GM23248 (cell line): ENCODE data around the gene SNX15. TPM values are rescaled to one million over a fixed set of nuclear protein-coding genes. Genes with fewer than 3 reads are reported as not detected.
A peak's percentile ranks its signal among the peaks of the same experiment; 100 is the strongest.
"Not testable (repeated sequence)": the region's sequence is repeated elsewhere in the genome, so short reads cannot be mapped to it uniquely, and the experiment has no call there.

Experiments used
- DNase-seq: peaks from one replicate; pipeline ENCODE4 v3.0.0-alpha.2; 2015
- H2AFZ ChIP-seq: fragments of 200-600 bp; sonication (generic); 2 replicates; pipeline ENCODE4 v1.6.1; 2016; ENCODE audit warnings: antibody characterized with exemption
- H3F3A ChIP-seq: fragments of 200-600 bp; sonication (generic); 2 replicates; pipeline ENCODE4 v1.6.1; 2016; ENCODE audit warnings: mild to moderate bottlenecking, antibody characterized with exemption, mixed run types; ENCODE audit not compliant: insufficient read depth
- H3K27ac ChIP-seq: fragments of 200-600 bp; sonication (generic); 2 replicates; pipeline ENCODE4 v1.5.1; 2016; ENCODE audit warnings: mild to moderate bottlenecking
- H3K27me3 ChIP-seq: fragments of 200-600 bp; sonication (generic); replicated peaks from 2 replicates; pipeline ENCODE4 v1.6.1; 2016; ENCODE audit warnings: mild to moderate bottlenecking; ENCODE audit not compliant: insufficient read depth
- H3K36me3 ChIP-seq: fragments of 200-600 bp; sonication (generic); 2 replicates; pipeline ENCODE4 v1.6.1; 2016; ENCODE audit warnings: low read depth, mild to moderate bottlenecking
- H3K4me1 ChIP-seq: fragments of 200-600 bp; sonication (generic); 2 replicates; pipeline ENCODE4 v1.6.1; 2016; ENCODE audit warnings: mild to moderate bottlenecking; ENCODE audit not compliant: insufficient read depth
- H3K4me2 ChIP-seq: fragments of 200-600 bp; sonication (generic); one replicate; pipeline ENCODE4 v1.6.1; 2016; ENCODE audit warnings: mild to moderate bottlenecking; ENCODE audit not compliant: unreplicated experiment
- H3K4me3 ChIP-seq: fragments of 200-600 bp; sonication (generic); 2 replicates; pipeline ENCODE4 v1.5.1; 2016; ENCODE audit warnings: mild to moderate bottlenecking
- H3K79me2 ChIP-seq: fragments of 200-600 bp; sonication (generic); 2 replicates; pipeline ENCODE4 v1.6.1; 2016; ENCODE audit warnings: mild to moderate bottlenecking; ENCODE audit not compliant: insufficient read depth
- H3K9ac ChIP-seq: fragments of 200-600 bp; sonication (generic); 2 replicates; pipeline ENCODE4 v1.6.1; 2016; ENCODE audit warnings: mild to moderate bottlenecking
- H3K9me2 ChIP-seq: fragments of 200-600 bp; sonication (generic); 2 replicates; pipeline ENCODE4 v1.6.1; 2016; ENCODE audit warnings: mixed run types, mild to moderate bottlenecking, moderate library complexity; ENCODE audit not compliant: insufficient read depth
- H3K9me3 ChIP-seq: fragments of 200-600 bp; sonication (generic); one replicate; pipeline ENCODE4 v1.6.1; 2017; ENCODE audit warnings: low read depth
- H4K20me1 ChIP-seq: fragments of 200-600 bp; sonication (generic); 2 replicates; pipeline ENCODE4 v1.6.0; 2016; ENCODE audit not compliant: insufficient read depth
- EZH2 ChIP-seq: fragments of 200-600 bp; sonication (generic); IDR thresholded peaks from 2 replicates; pipeline ENCODE4 v1.6.1; 2018; ENCODE audit warnings: antibody characterized with exemption, mild to moderate bottlenecking; ENCODE audit not compliant: insufficient read depth, poor library complexity, severe bottlenecking
- EZH2phosphoT487 ChIP-seq: fragments of 200-600 bp; sonication (generic); IDR thresholded peaks from 2 replicates; pipeline ENCODE4 v1.6.1; 2018; ENCODE audit warnings: antibody characterized with exemption, moderate library complexity, mild to moderate bottlenecking, low read depth; ENCODE audit not compliant: insufficient read depth
- WGBS, 2 experiments: methylation state at CpG; one replicate each; pipeline ENCODE4 v1.1.6; 2015 to 2017; ENCODE audit warnings: low lambda C conversion rate in 2 of 2, low coverage in 1 of 2; ENCODE audit errors: missing lambda C conversion rate in 2 of 2; 5-methylcytosine and 5-hydroxymethylcytosine counted together
- in situ Hi-C: fragments of 300-500 bp; cut with MboI; formaldehyde crosslinking; loops from 2 replicates; pipeline ENCODE4 v1.15.0; 2020
- polyA plus RNA-seq: library from polyadenylated mRNA; unstranded; fragments of >200 nt; fragmentation: Nextera tagmentation; extraction: Ambion mirVana; gene quantifications from 2 replicates; pipeline ENCODE4 v1.2.1, GENCODE V29; 2016
- total RNA-seq: library from RNA; depleted of rRNA; stranded (reverse); fragments of >200 nt; shearing (Covaris generic); gene quantifications from 2 replicates; pipeline ENCODE4 v1.2.3, GENCODE V29; 2014

The SNX15 gene
- total and polyA plus RNA-seq, 2 experiments from 2014 or later: 17.2 to 17.5 TPM

DNA sequence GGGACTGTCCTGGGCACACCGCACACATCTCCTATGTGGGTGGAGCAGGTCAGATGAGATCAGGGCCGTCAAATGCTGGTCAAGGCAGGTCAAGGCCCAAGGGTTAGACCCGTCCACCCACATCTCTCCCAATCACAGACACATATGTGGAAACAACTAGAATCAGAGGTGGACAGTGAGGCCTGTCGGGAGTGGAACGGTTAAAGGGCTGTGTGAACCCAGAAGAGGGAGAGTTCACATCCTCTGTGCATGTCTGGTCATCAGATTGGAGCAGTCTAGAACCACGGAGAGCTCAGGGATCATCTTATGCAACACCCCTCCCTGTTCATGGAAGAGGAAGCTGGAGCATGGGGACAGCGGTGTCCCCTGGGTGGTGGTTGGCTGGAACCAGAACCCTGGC, 7.4 kb upstream of the SNX15 start:
- Histone ChIP-seq H3K36me3 (no peaks in the 10 kb centered on the region), H3K4me1 (no peaks in the 10 kb centered on the region), H3K9me3 (no peaks in the 10 kb centered on the region), H3K4me3 (no peak overlapping the region), H3K27me3 (no peaks in the 10 kb centered on the region), H3K79me2 (peaks cover 16% of the 10 kb centered on the region), H4K20me1 (no peaks in the 10 kb centered on the region), H3K9ac (no peak overlapping the region), H3K9me2 (no peaks in the 10 kb centered on the region), H2AFZ (no peak overlapping the region), H3K27ac (no peak overlapping the region), H3F3A (no peaks in the 10 kb centered on the region), H3K4me2 (no peak overlapping the region)
- in situ Hi-C loops: no loop called here
- 87 to 88% methylated on average over 7 of the region's 7 CpGs for WGBS, 2 experiments
- no peak for DNase-seq
- TF ChIP-seq EZH2 (no peak), EZH2phosphoT487 (no peak)

DNA sequence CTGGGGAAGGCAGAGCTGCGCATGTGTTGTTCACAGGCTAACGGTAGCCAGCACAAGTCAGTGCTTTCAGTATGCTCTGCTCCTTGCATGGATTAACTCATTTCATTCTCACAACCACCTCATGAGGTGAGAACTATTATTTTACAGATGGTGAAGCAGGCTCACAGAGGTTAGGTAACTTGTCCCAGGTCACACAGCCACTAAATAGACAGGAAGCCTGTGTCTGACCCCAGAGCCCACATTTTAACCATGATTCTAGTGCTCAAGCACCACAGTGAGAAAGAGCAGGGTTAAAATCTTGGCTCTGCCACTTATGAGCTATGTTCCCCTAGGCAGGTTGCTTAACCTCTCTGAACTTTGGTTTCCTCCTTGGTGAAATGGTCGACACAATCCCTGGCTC, 6.2 kb upstream of the SNX15 start:
- H3K36me3 ChIP-seq: no peaks in the 10 kb centered on the region
- no peaks in the 10 kb centered on the region for H3K27me3 ChIP-seq
- TF ChIP-seq EZH2: no peak
- no peak for TF ChIP-seq EZH2phosphoT487
- H3F3A ChIP-seq: no peaks in the 10 kb centered on the region
- in situ Hi-C loops: no loop called here
- no peak overlapping the region for H3K4me3 ChIP-seq
- no peaks in the 10 kb centered on the region for H4K20me1 ChIP-seq
- no peak overlapping the region for H3K27ac ChIP-seq
- no peaks in the 10 kb centered on the region for H3K9me2 ChIP-seq
- H3K4me1 ChIP-seq: no peaks in the 10 kb centered on the region
- DNase-seq: no peak
- no peaks in the 10 kb centered on the region for H3K9me3 ChIP-seq
- H2AFZ ChIP-seq: no peak overlapping the region
- H3K4me2 ChIP-seq: no peak overlapping the region
- H3K79me2 ChIP-seq: 0 out of 2 replicates have a peak, but pooled peaks cover 5% of the 10 kb centered on the region
- H3K9ac ChIP-seq: no peak overlapping the region
- 85 to 86% methylated on average over 3 of the region's 3 CpGs for WGBS, 2 experiments

GRCh38 chr11:65021509-65021908, 5.7 kb upstream of the SNX15 start:
- Histone ChIP-seq H3K4me1 (no peaks in the 10 kb centered on the region), H3K4me2 (no peak overlapping the region), H3K27me3 (no peaks in the 10 kb centered on the region), H4K20me1 (no peaks in the 10 kb centered on the region), H3K79me2 (0 out of 2 replicates have a peak, but pooled peaks cover 3% of the 10 kb centered on the region), H3K27ac (no peak overlapping the region), H3K36me3 (no peaks in the 10 kb centered on the region), H2AFZ (no peak overlapping the region), H3F3A (no peaks in the 10 kb centered on the region), H3K9me2 (no peaks in the 10 kb centered on the region), H3K9me3 (no peaks in the 10 kb centered on the region), H3K9ac (no peak overlapping the region), H3K4me3 (no peak overlapping the region)
- in situ Hi-C loops: no loop called here
- no peak for DNase-seq
- TF ChIP-seq EZH2phosphoT487: no peak
- TF ChIP-seq EZH2: no peak
- 93 to 95% methylated on average over 6 to 11 of the region's 11 CpGs for WGBS, 2 experiments

GRCh38 chr11:65023502-65023901, 3.7 kb upstream of the SNX15 start:
- H3K27ac ChIP-seq, in situ Hi-C loops: not testable (repeated sequence)
- 76 to 81% methylated on average over 8 of the region's 8 CpGs for WGBS, 2 experiments

DNA sequence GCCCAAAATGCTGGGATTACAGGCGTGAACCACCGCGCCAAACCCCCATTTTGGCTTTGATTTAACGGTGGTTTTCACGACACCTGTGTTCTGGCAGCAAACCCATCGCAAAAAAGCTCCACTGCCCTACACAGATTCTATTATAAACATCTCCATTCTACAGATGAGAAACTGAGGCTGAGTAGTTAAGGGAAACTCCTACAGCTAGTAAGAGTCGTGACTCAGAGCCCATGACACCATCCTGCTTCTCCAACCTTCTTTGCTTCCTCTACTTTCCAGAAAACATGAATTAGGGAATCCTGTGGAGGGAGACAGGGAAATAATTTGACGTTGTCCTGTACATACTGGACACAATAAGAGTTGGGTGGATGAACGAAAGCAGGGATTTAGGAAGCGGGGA, 429 bp upstream of the SNX15 start:
- Histone ChIP-seq H3K27me3 (no peaks in the 10 kb centered on the region), H3K9ac (peak overlapping the region; percentile 74; the same call in 1 of the 2 replicates), H3K9me2 (no peaks in the 10 kb centered on the region), H3K4me3 (peak overlapping the region; percentile 85), H3K9me3 (no peaks in the 10 kb centered on the region), H3K36me3 (no peaks in the 10 kb centered on the region), H2AFZ (peak overlapping the region; percentile 93), H4K20me1 (no peaks in the 10 kb centered on the region), H3K79me2 (peaks cover 6% of the 10 kb centered on the region; the same call in 1 of the 2 replicates), H3K4me1 (peaks cover 13% of the 10 kb centered on the region; the same call in 1 of the 2 replicates), H3K4me2 (peak overlapping the region; percentile 74), H3F3A (peaks cover 5% of the 10 kb centered on the region; the same call in 1 of the 2 replicates), H3K27ac (peak overlapping the region; percentile 56)
- in situ Hi-C loops: no loop called here
- no peak for TF ChIP-seq EZH2
- no peak for TF ChIP-seq EZH2phosphoT487
- peak; percentile 72 for DNase-seq
- 41 to 44% methylated on average over 10 of the region's 10 CpGs for WGBS, 2 experiments

More at GRCh38 chr11:65023502-65023901, 3.7 kb upstream of the SNX15 start:
- not testable (repeated sequence) for H3K4me2 ChIP-seq, H4K20me1 ChIP-seq, H3K9me2 ChIP-seq, H3K27me3 ChIP-seq, H3K9ac ChIP-seq, H3F3A ChIP-seq, H3K4me1 ChIP-seq, H3K36me3 ChIP-seq, H3K79me2 ChIP-seq, H3K9me3 ChIP-seq, DNase-seq, H2AFZ ChIP-seq, H3K4me3 ChIP-seq
